Activated naive CD4-positive, alpha-beta T cell treated with anti-CD3 and anti-CD28 coated beads, Interleukin-2, amount 50 U/mL, for 72 hours (primary cell): ENCODE data around the gene TRMT10B. TPM values are rescaled to one million over a fixed set of nuclear protein-coding genes. Genes with fewer than 3 reads are reported as not detected.
A peak's percentile ranks its signal among the peaks of the same experiment; 100 is the strongest.
"Not testable (repeated sequence)": the region's sequence is repeated elsewhere in the genome, so short reads cannot be mapped to it uniquely, and the experiment has no call there.

Experiments used
- ATAC-seq, 2 donors: fragments of 150-1000 bp; cut with Tn5 transposase; 2 replicates each; pipeline ENCODE4 v1.10.0; 2021; ENCODE audit warnings: mild to moderate bottlenecking in 2 of 2, moderate library complexity in 2 of 2
- DNase-seq, 2 donors: peaks; one replicate each; pipeline ENCODE4 v3.0.0; 2021 to 2022; ENCODE audit warnings: low spot score in 2 of 2
- H3K27ac Mint-ChIP-seq, 2 donors: one replicate each; pipeline ENCODE4 v1.8.0; 2022; ENCODE audit warnings: mild to moderate bottlenecking in 2 of 2, mixed read lengths in 2 of 2
- H3K36me3 Mint-ChIP-seq, 2 donors: one replicate each; pipeline ENCODE4 v1.8.0; 2022; ENCODE audit warnings: mixed read lengths in 2 of 2
- H3K9me3 Mint-ChIP-seq, 2 donors: one replicate each; pipeline ENCODE4 v1.8.0; 2022; ENCODE audit warnings: mixed read lengths in 2 of 2
- total RNA-seq, 2 donors: library from RNA; stranded (reverse); gene quantifications; one replicate each; pipeline ENCODE4 v1.2.3, GENCODE V29; 2022

Gene TRMT10B
- total RNA-seq, 2 donors from 2014 or later, result 7.8 to 14.3 TPM

DNA sequence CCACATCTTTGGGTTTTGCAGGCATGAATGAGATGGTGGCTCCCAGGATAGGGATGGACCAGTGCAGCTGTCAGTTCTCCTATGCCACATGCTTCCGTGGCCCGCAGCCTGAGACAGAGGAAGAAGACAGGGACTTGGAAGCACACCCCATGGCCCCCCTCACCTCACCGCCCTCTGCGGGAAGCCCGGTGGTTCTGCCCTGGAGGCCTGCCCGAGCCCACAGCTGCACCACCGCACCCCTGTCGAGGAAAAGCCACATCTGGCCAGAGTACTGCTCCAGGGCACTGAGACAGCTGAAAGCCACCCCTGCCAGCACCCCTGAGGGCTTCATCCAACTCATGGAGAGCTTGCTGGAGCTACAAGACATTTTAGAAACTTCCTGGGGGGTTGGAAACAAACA lies 7.6 kb upstream of the TRMT10B start:
- H3K36me3 Mint-ChIP-seq, result no peaks in the 10 kb centered on the region
- H3K27ac Mint-ChIP-seq, result no peak overlapping the region
- ATAC-seq, result no peak
- DNase-seq, result no peak
- H3K9me3 Mint-ChIP-seq, result no peaks in the 10 kb centered on the region

DNA sequence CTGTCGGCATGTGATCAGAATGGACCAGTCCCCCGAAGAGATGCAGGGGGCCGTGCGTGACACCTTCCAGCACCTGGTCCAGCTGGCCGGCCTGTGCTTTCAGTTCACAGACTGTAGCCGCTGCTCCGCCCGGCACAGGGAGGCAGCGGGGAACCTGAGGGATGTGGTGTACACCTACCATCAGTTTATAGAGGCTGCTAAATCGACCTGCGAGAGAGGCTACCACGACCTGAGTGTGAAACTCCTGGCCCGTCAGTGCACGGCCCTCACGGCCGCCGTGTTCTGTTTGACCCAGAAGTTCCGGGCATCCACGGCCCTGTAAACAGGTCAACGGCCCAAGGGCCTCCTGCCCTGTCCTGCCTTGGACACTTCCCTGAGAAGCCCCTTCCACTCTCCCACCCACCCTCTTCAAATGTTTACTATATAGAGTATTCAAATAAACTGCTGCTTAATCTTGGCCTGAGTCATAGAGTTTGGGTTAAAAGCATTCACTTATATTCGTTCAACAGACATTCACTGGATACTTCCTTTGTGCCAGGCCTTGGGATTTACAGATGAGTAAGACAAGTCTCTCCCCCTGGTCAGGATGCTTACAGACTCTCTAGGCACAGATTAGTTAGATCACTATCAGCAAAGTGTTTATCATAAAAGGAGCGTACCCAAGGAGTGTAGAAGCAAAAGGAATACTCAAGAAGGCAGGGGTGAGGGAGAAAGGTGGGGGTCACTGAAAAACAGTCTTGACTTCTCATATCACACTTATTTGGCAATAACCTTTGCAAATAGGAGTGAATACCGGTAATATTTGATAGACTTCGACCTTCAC lies 6.9 kb upstream of the TRMT10B start:
- Mint-ChIP-seq H3K9me3 (no peaks in the 10 kb centered on the region), H3K36me3 (no peaks in the 10 kb centered on the region), H3K27ac (no peak overlapping the region)
- DNase-seq, result no peak
- ATAC-seq, result peak in 1 of 2 donors; percentile 30

DNA sequence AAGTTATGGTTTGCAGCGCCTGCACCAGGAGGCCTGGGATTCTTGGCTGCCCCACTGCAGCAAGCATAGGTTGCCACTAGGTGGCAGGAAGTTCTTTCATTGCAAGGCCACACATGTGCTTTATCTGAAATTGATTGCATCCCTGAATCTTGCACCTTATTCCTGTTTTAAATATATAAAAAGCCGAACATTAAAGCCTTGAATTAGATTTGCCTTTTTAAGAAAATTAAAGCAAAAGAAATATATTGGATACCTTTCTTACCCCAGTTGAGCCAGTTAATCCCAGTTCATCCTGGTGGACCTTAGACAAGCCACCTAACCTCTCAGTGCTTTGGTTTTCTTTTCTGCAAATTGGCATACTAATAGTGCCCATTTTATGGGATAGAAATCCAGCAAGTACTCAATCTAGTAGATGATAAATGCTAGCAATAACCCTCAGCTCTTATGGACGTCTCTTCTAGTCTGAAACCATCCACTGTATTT lies 6.3 kb upstream of the TRMT10B start:
- H3K27ac Mint-ChIP-seq, result peak overlapping the region in 1 of 2 donors; percentile 57
- ATAC-seq (peak; percentile 87 to 90), DNase-seq (peak in 1 of 2 donors; percentile 59)
- no peaks in the 10 kb centered on the region for H3K9me3 Mint-ChIP-seq
- no peaks in the 10 kb centered on the region for H3K36me3 Mint-ChIP-seq

DNA sequence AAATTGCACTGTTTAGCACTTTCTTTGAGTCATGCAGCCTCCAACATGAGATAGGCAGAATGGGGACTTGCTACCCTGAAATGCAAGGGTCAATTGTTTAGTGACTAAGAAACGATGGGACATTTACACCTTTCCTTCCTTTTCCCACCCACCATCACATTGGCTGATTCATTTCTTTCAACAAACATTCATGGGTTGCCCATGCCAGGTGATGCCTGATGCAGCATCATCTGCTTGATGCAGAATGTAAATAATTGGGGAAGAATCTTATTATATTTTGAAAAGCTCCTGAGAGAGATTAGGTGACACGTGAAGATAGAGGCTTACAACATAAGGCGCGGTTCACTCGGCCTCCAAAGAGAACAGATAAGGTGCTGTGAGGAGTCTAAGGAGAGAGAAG lies 4.5 kb upstream of the TRMT10B start:
- DNase-seq (no peak), ATAC-seq (no peak)
- peaks cover 9 to 12% of the 10 kb centered on the region in 2 donors for H3K36me3 Mint-ChIP-seq
- H3K9me3 Mint-ChIP-seq, result peaks cover 0 to 5% of the 10 kb centered on the region in 2 donors
- H3K27ac Mint-ChIP-seq, result no peak overlapping the region

DNA sequence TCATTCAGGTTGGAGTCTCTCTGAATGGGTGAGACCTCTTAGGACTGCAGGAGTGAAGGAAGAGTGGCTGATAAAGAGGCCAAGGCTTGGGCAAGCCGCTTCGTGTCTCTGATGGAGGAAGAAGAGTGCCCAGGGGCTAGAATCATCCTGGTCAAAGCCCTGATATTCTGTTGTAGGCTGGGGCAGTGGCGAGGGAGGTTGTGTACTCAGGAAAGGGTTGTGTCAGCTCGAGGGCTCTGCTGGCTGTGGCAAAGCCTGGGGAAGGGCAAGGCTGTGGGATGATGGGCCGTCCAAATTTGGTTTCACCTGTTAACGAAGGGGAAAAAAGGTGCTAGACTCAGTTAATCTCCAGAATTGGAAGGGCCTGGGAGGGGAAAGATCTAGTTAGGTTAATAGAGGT lies 2.4 kb upstream of the TRMT10B start:
- Mint-ChIP-seq H3K36me3 (peaks cover 12 to 15% of the 10 kb centered on the region in 2 donors), H3K27ac (no peak overlapping the region), H3K9me3 (peaks cover 0 to 5% of the 10 kb centered on the region in 2 donors)
- DNase-seq, result no peak
- ATAC-seq, result no peak

DNA sequence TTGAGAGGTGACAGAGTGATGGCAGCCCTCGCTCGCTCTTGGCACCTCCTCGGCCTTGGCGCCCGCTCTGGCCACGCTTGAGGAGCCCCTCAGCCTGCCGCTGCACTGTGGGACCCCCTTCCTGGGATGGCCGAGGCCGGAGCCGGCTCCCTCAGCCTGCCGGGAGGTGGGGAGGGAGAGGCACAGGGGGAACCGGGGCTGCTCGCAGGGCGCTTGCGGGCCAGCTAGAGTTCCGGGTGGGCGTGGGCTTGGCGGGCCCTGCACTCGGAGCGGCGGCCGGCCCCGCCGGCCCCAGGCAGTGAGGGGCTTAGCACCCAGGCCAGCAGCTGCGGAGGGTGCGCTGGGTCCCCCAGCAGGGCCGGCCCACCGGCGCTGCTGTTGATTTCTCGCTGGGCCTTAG lies 1.9 kb upstream of the TRMT10B start:
- H3K36me3 Mint-ChIP-seq, result peaks cover 14 to 15% of the 10 kb centered on the region in 2 donors
- not testable (repeated sequence) for H3K9me3 Mint-ChIP-seq, DNase-seq, ATAC-seq, H3K27ac Mint-ChIP-seq

DNA sequence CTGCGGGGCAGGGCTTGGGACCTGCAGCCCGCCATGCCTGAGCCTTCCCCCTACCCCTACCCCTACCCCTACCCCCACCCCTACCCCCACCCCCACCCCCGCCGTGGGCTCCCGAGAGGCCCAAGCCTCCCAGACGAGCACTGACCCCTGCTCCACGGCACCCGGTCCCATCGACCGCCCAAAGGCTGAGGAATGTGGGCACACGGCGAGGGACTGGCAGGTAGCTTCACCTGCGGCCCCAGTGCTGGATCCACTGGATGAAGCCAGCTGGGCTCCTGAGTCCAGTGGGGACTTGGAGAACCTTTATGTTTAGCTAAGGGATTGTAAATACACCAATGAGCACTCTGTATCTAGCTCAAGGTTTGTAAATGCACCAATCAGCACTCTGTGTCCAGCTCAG lies 1.5 kb upstream of the TRMT10B start:
- not testable (repeated sequence) for DNase-seq, H3K27ac Mint-ChIP-seq, H3K9me3 Mint-ChIP-seq, ATAC-seq
- H3K36me3 Mint-ChIP-seq, result peaks cover 14 to 15% of the 10 kb centered on the region in 2 donors

DNA sequence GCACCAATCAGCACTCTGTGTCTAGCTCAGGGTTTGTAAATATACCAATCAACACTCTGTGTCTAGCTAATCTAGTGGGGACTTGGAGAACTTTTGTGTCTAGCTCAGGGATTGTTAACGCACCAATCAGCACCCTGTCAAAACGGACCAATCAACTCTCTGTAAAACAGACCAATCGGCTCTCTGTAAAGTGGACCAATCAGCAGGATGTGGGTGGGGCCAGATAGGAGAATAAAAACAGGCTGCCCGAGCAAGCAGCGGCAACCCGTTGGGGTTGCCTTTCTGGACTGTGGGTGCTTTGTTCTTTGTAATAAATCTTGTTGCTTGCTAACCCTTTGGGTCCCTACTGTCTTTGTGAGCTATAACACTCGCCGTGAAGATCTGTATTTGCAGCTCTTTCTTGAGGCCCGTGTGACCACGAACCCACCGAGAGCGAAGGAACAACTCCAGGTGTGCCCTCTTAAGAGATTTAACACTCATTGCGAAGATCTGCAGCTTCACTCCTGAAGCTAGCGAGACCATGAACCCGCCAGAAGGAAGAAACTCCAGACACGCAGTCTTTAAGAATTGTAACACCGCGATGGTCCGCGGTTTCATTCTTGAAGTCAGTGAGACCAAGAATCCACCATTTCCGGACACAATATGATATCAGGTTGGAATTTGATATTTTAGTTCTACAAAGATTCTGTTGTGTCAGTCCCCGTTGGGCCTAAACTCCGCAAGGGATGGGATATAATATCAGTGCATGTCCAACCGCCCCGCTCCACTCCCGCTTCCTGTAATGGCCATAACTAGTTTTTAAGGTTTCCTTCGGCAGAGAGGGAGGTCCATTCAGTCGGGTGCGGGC lies 740 bp upstream of the TRMT10B start:
- no peak for ATAC-seq
- DNase-seq, result peak in 1 of 2 donors; percentile 15
- H3K9me3 Mint-ChIP-seq, result peaks cover 0 to 5% of the 10 kb centered on the region in 2 donors
- peak overlapping the region; percentile 92 for H3K27ac Mint-ChIP-seq
- H3K36me3 Mint-ChIP-seq, result peaks cover 14 to 15% of the 10 kb centered on the region in 2 donors

DNA sequence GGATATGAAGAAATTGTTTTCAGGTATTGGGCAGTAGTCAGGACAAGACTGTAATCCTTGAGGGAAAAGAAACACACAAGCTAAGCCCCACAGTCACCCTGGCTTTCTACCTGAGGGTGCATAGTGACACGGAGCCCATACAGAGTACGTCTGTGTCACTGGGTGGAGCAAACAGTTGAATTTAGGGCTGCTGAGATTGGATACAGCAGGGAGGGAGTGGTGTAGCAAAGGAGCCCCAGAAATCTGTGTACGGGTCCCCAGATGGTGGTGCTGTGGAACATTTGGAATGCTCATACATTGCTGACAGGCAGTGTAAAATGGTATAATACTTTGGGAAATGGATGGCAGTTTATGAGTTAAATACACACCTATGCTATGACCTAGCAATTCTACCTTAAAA lies 5.1 kb downstream of the TRMT10B start:
- ATAC-seq, result no peak
- no peaks in the 10 kb centered on the region for H3K9me3 Mint-ChIP-seq
- no peak overlapping the region for H3K27ac Mint-ChIP-seq
- peaks cover 8 to 17% of the 10 kb centered on the region in 2 donors for H3K36me3 Mint-ChIP-seq
- DNase-seq, result no peak

DNA sequence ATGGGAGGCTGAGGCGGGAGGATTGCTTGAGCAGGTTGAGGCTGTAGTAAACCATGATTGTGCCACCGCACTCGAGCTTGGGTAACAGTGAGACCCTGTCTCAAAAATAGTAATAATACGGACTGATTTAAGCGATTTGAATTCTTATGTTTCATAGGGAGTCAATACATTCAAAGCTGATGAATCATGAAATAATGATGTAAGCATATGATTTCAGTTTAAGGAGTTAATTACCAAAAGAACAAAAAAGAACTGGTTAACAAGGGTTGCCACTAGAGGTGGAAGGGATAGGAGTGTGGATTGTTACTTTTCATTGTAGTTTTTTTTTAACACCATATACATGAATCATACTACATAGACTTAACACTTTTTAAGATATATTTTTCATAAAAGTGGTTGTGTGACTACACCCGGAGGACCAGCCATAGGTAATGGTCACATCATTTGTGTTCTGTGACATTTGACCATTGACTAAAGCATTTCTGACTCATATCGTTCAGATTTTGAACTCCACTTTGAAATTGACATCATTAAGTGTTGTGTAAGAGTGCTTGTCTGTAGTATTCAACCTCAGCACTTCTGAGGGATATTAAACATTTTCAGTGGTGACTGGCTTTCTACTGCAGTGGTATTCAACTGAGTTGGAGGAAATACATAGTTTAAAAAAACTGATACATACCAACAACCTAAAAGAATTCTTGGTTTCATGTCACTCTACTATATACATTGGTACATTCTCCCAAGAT lies 7.0 kb downstream of the TRMT10B start:
- ATAC-seq, result peak in 1 of 2 donors; percentile 39
- DNase-seq, result no peak
- Mint-ChIP-seq H3K27ac (no peak overlapping the region), H3K9me3 (no peaks in the 10 kb centered on the region), H3K36me3 (peaks cover 4 to 27% of the 10 kb centered on the region in 2 donors)

DNA sequence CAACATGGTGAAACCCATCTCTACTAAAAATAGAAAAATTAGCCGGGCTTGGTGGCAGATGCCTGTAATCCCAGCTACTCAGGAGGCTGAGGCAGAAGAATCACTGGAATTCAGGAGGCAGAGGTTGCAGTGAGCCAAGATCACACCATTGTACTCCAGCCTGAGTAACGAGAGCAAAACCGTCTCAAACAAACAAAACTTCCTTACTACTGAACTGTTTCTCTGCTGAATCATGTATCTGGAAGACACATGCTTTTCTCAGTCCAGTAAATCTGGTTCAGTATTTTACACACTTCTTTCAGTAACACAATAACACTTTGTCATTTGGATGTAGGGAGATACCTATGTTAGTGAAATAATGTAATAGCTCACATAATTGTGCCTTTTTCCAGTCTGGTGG lies 7.9 kb downstream of the TRMT10B start:
- no peak for DNase-seq
- peak overlapping the region in 1 of 2 donors; percentile 22 for H3K27ac Mint-ChIP-seq
- ATAC-seq, result no peak
- H3K36me3 Mint-ChIP-seq, result peaks cover 5 to 27% of the 10 kb centered on the region in 2 donors
- H3K9me3 Mint-ChIP-seq, result no peaks in the 10 kb centered on the region

DNA sequence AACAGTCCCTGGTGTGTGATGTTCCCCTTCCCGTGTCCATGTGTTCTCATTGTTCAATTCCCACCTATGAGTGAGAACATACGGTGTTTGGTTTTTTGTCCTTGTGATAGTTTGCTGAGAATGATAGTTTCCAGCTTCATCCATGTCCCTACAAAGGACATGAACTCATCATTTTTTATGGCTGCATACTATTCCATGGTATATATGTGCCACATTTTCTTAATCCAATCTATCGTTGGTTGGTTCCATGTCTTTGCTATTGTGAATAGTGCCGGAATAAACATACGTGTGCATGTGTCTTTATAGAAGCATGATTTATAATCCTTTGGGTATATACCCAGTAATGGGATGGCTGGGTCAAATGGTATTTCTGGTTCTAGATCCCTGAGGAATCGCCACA lies 11.7 kb downstream of the TRMT10B start:
- H3K9me3 Mint-ChIP-seq, H3K27ac Mint-ChIP-seq, ATAC-seq, DNase-seq: not testable (repeated sequence)
- H3K36me3 Mint-ChIP-seq, result peaks cover 5 to 28% of the 10 kb centered on the region in 2 donors

DNA sequence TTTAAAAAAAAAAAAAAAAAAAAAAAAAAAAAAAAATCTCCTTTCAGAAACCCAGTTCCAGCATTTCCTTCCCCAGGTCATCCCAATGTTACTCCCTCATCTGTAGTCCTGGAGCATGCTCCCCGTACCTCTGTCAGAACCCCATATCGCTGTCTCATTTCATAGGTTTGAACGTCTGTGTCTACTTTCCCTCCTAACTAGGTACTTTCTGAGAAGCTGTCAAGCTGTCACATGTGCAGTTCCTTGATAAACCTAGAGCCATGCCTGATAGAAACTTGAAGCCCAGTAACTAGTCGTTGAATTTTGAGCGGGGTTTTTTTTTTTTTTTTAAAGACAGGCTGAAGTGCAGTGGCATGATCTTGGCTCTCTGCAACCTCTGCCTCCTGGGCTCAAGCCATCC lies 15.7 kb downstream of the TRMT10B start:
- Mint-ChIP-seq H3K9me3 (no peaks in the 10 kb centered on the region), H3K36me3 (peaks cover 5 to 13% of the 10 kb centered on the region in 2 donors), H3K27ac (peak overlapping the region; percentile 18 to 57)
- ATAC-seq (no peak), DNase-seq (no peak)

DNA sequence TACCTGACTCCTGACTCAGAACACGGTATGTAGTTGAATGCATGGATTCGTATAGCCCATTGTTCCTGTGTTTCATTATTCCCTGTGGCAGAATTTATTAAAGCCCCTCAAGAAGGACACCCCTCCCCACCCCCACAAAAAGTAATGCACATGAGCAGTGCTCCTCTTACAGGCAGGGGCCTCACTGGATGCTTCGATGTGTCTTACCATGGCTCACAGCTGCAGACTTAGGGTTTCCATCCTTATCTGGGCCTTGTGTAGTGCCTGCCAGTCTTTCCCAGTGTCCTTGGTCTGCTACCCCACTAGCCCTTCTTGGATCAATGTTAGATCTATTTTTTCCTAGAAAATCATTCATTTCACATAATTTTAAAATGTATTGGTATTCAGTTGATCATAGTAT lies 16.4 kb downstream of the TRMT10B start:
- DNase-seq (no peak), ATAC-seq (no peak)
- H3K36me3 Mint-ChIP-seq, result peaks cover 5 to 12% of the 10 kb centered on the region in 2 donors
- H3K9me3 Mint-ChIP-seq, result no peaks in the 10 kb centered on the region
- H3K27ac Mint-ChIP-seq, result peak overlapping the region; percentile 57 to 81

DNA sequence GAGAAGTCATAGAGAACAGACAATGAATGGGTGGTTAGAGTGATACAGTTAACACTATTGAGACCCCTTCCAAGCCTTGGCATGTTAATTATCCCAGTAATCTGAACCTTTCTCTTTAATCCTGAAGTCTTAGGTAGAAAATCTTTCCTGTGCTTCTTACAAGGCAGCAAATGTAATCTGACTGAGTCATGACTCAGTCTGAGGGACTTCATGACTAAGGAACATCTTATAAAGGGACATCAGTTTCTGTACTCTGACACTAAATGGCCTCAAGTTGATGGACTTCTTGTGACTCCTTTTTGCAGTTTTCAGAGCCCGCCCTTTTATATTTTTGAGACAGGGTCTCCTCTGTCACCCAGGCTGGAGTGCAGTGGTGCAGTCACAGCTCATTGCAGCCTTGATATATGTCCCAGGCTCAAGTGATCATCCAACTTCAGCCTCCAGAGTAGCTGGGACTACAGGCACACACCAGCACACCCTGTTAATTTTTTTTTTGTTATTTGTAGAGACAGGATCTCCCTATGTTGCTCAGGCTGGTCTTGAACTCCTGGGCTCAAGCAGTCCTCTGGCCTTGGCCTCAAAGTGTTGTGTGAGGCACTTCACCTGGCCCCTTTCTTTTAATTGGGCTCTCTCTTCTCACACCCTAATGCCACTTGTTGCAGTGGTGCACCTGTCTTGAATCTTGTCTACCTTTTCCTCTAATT lies 21.8 kb downstream of the TRMT10B start:
- no peak for DNase-seq
- peak in 1 of 2 donors; percentile 24 for ATAC-seq
- H3K9me3 Mint-ChIP-seq, result no peaks in the 10 kb centered on the region
- peaks cover 12 to 17% of the 10 kb centered on the region in 2 donors for H3K36me3 Mint-ChIP-seq
- H3K27ac Mint-ChIP-seq, result no peak overlapping the region

DNA sequence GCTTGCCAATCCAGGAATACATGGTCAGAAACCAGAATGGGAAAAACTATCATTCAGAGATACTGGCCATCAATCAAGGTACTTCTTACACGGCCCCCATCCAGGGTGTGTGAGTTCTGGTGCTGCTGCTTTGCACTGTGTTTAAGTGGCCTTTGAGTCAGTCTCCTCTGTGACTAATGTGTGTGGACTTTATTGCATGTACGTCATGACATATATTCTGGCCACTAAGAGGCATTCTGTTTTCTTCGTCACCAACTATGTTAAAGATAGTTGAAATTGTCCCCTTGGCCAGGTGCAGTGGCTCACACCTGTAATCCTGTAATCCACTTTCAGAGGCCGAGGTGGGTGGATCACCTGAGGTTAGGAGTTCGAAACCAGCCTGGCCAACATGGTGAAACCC lies 22.7 kb downstream of the TRMT10B start:
- DNase-seq (no peak), ATAC-seq (peak in 1 of 2 donors; percentile 51)
- Mint-ChIP-seq H3K27ac (no peak overlapping the region), H3K36me3 (peaks cover 15 to 22% of the 10 kb centered on the region in 2 donors), H3K9me3 (no peaks in the 10 kb centered on the region)
